OCI-LY1 (cell line): Measurements from ENCODE around the gene CELF3.

Source experiments
- H2AFZ ChIP-seq: fragments of 200-600 bp; sonication (generic), shearing (Covaris generic); 2 replicates; pipeline ENCODE4 v1.6.0; 2014; ENCODE audit warnings: antibody characterized with exemption, mild to moderate bottlenecking, low read length
- H3F3A ChIP-seq: fragments of 200-600 bp; sonication (generic), shearing (Covaris generic); 2 replicates; pipeline ENCODE4 v1.6.0; 2014; ENCODE audit warnings: mild to moderate bottlenecking, antibody characterized with exemption, low read length, moderate library complexity; ENCODE audit not compliant: insufficient read depth
- H3K27ac ChIP-seq: fragments of 200-600 bp; sonication (generic); 2 replicates; pipeline ENCODE4 v1.5.1; 2014; ENCODE audit warnings: low read length, mixed run types, mild to moderate bottlenecking, low read depth; ENCODE audit not compliant: poor library complexity, severe bottlenecking
- H3K27me3 ChIP-seq: fragments of 200-600 bp; sonication (generic); 2 replicates; pipeline ENCODE4 v1.6.0; 2014; ENCODE audit warnings: antibody characterized with exemption, mild to moderate bottlenecking, low read length, moderate library complexity; ENCODE audit not compliant: insufficient read depth
- H3K36me3 ChIP-seq: fragments of 200-600 bp; sonication (generic); 2 replicates; pipeline ENCODE4 v1.6.1; 2014; ENCODE audit warnings: mild to moderate bottlenecking, antibody characterized with exemption, low read length, moderate library complexity, mixed read lengths; ENCODE audit not compliant: insufficient read depth
- H3K4me1 ChIP-seq: fragments of 200-600 bp; sonication (generic); 2 replicates; pipeline ENCODE4 v1.5.1; 2014; ENCODE audit warnings: mild to moderate bottlenecking, low read length, moderate library complexity; ENCODE audit not compliant: insufficient read depth, severe bottlenecking
- H3K4me2 ChIP-seq: fragments of 200-600 bp; sonication (generic), shearing (Covaris generic); 2 replicates; pipeline ENCODE4 v1.6.1; 2014; ENCODE audit warnings: low read length
- H3K4me3 ChIP-seq: fragments of 200-600 bp; sonication (generic); 2 replicates; pipeline ENCODE4 v1.5.1; 2014; ENCODE audit warnings: low read length, low read depth, mild to moderate bottlenecking, mixed read lengths; ENCODE audit not compliant: poor library complexity, severe bottlenecking
- H3K79me2 ChIP-seq: fragments of 200-600 bp; shearing (Covaris generic); 2 replicates; pipeline ENCODE4 v1.6.1; 2016; ENCODE audit warnings: mixed run types, low read length, mixed read lengths; ENCODE audit not compliant: insufficient read depth
- H3K9ac ChIP-seq: fragments of 200-600 bp; sonication (generic), shearing (Covaris generic); 2 replicates; pipeline ENCODE4 v1.6.1; 2014; ENCODE audit warnings: mild to moderate bottlenecking, low read length, mixed read lengths
- H3K9me2 ChIP-seq: fragments of 200-600 bp; sonication (generic), shearing (Covaris generic); 2 replicates; pipeline ENCODE4 v1.6.1; 2014; ENCODE audit warnings: low read depth, mild to moderate bottlenecking, low read length, mixed read lengths
- H3K9me3 ChIP-seq: fragments of 200-600 bp; shearing (Covaris generic); 2 replicates; pipeline ENCODE4 v1.6.1; 2014; ENCODE audit warnings: low read length, mixed read lengths
- H4K20me1 ChIP-seq: fragments of 200-600 bp; sonication (generic), shearing (Covaris generic); 2 replicates; pipeline ENCODE4 v1.6.0; 2016; ENCODE audit warnings: mild to moderate bottlenecking, low read length; ENCODE audit not compliant: insufficient read depth
- EZH2 ChIP-seq: fragments of 200-600 bp; sonication (generic), shearing (Covaris generic); IDR thresholded peaks from 2 replicates; pipeline ENCODE4 v1.8.0; 2017; ENCODE audit warnings: borderline replicate concordance, mixed run types, mild to moderate bottlenecking, antibody characterized with exemption, low read length, moderate library complexity, mixed read lengths
- TF ChIP-seq, protein P1 (sequence below): fragments of 200-600 bp; sonication (generic), shearing (Covaris generic); IDR thresholded peaks from 2 replicates; pipeline ENCODE4 v1.5.1; 2017; ENCODE audit warnings: mild to moderate bottlenecking, antibody characterized with exemption, low read length, moderate library complexity, mixed read lengths

Gene CELF3

DNA sequence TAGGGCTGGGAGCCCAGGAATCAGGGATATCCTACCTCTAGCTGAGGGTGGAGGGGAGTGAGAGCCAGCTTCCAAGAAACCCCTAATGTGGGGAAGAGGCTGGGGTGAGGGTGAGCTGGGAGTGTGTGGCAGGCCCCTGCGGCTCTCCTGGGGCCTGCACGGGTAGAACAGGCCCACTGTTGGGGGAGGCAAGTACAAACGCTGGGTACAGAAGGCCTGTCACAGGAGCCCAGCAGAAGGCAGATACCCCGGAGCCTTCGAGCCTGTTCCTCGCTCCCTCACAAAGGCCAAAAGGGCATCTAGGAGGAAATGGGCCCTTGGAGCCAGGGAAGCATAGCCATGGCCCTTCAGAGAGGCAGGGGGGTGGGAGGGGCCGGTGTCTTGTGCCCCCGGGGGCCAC, 13.7 kb downstream of the CELF3 start:
- no peak overlapping the region for H3K27ac ChIP-seq
- no peaks in the 10 kb centered on the region for H3K4me1 ChIP-seq
- no peak overlapping the region for H3K4me2 ChIP-seq
- H3K9me2 ChIP-seq = no peaks in the 10 kb centered on the region
- H3K27me3 ChIP-seq = no peaks in the 10 kb centered on the region
- TF ChIP-seq, protein P1, sequence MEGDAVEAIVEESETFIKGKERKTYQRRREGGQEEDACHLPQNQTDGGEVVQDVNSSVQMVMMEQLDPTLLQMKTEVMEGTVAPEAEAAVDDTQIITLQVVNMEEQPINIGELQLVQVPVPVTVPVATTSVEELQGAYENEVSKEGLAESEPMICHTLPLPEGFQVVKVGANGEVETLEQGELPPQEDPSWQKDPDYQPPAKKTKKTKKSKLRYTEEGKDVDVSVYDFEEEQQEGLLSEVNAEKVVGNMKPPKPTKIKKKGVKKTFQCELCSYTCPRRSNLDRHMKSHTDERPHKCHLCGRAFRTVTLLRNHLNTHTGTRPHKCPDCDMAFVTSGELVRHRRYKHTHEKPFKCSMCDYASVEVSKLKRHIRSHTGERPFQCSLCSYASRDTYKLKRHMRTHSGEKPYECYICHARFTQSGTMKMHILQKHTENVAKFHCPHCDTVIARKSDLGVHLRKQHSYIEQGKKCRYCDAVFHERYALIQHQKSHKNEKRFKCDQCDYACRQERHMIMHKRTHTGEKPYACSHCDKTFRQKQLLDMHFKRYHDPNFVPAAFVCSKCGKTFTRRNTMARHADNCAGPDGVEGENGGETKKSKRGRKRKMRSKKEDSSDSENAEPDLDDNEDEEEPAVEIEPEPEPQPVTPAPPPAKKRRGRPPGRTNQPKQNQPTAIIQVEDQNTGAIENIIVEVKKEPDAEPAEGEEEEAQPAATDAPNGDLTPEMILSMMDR = no peak
- TF ChIP-seq EZH2 = no peak
- no peaks in the 10 kb centered on the region for H3F3A ChIP-seq
- no peak overlapping the region for H3K4me3 ChIP-seq
- H3K36me3 ChIP-seq = peaks cover 15% of the 10 kb centered on the region; the same call in 1 of the 2 replicates
- no peaks in the 10 kb centered on the region for H4K20me1 ChIP-seq
- H3K79me2 ChIP-seq = no peaks in the 10 kb centered on the region
- H2AFZ ChIP-seq = no peak overlapping the region
- no peaks in the 10 kb centered on the region for H3K9me3 ChIP-seq
- H3K9ac ChIP-seq = no peak overlapping the region

DNA sequence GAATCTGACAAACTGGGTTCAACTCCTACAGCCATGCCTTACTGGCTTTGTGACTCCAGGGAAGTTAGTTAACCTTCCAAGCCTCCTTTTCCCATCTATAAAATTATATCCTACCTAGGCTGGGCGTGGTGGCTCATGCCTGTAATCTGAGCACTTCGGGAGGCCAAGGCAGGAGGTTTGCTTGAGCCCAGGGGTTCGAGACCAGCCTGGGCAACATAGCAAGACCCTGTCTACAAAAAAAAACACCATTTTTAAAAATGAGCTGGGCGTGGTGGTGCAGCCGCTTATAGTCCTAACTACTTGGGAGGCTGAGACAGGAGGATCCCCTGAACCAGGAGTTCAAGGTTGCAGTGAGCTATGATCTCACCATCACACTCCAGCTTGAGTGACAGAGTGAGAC, 15.1 kb downstream of the CELF3 start:
- H3K27ac ChIP-seq = no peak overlapping the region
- no peak overlapping the region for H3K4me2 ChIP-seq
- H3F3A ChIP-seq = no peaks in the 10 kb centered on the region
- no peaks in the 10 kb centered on the region for H3K9me3 ChIP-seq
- no peaks in the 10 kb centered on the region for H3K9me2 ChIP-seq
- H4K20me1 ChIP-seq = no peaks in the 10 kb centered on the region
- H3K36me3 ChIP-seq = peaks cover 25% of the 10 kb centered on the region; the same call in 1 of the 2 replicates
- H3K4me1 ChIP-seq = no peaks in the 10 kb centered on the region
- no peak overlapping the region for H3K9ac ChIP-seq
- no peaks in the 10 kb centered on the region for H3K79me2 ChIP-seq
- TF ChIP-seq, protein P1 = no peak
- no peak for TF ChIP-seq EZH2
- H3K4me3 ChIP-seq = no peak overlapping the region
- no peaks in the 10 kb centered on the region for H3K27me3 ChIP-seq
- H2AFZ ChIP-seq = no peak overlapping the region

DNA sequence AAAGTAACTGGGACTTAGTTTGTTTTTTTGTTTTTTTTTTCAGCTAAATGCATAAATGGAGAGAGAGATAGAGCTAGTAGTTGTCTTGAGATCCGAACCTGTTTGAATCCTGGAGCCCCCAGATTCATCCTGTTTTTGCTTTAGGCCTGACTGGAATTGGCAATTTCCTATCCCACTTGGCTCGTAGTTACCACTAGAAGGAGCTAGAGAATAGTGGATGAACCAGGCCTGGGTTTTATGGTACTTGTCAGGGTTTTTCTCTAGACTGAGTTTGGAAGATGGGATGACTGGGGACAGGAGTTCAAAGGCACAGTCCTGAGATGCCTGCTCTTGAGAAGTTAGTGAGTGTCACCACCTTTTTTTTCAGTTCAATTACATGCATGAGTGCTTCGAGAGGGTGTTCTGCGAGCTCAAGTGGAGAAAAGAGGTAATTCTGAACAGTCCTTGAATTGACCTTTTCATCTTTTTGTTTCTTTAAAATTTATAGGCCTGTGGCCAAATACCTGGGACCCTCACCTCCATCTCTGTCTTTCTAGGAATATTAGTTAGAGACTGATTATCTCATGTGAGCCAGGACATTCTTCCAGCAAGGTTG, 23.4 kb downstream of the CELF3 start:
- H3K9ac ChIP-seq = no peak overlapping the region
- no peaks in the 10 kb centered on the region for H3K9me3 ChIP-seq
- no peak overlapping the region for H2AFZ ChIP-seq
- no peaks in the 10 kb centered on the region for H3K27me3 ChIP-seq
- no peaks in the 10 kb centered on the region for H3F3A ChIP-seq
- TF ChIP-seq, protein P1 = peak; percentile 60
- no peak for TF ChIP-seq EZH2
- H3K4me2 ChIP-seq = no peak overlapping the region
- H3K4me1 ChIP-seq = no peaks in the 10 kb centered on the region
- H3K79me2 ChIP-seq = no peaks in the 10 kb centered on the region
- H3K36me3 ChIP-seq = peaks cover 28% of the 10 kb centered on the region; the same call in 1 of the 2 replicates
- no peaks in the 10 kb centered on the region for H4K20me1 ChIP-seq
- H3K9me2 ChIP-seq = no peaks in the 10 kb centered on the region
- H3K4me3 ChIP-seq = no peak overlapping the region
- no peak overlapping the region for H3K27ac ChIP-seq
